Measurements from ENCODE around the gene PRR12.
A peak's percentile ranks its signal among the peaks of the same experiment; 100 is the strongest.

The PRR12 gene

DNA sequence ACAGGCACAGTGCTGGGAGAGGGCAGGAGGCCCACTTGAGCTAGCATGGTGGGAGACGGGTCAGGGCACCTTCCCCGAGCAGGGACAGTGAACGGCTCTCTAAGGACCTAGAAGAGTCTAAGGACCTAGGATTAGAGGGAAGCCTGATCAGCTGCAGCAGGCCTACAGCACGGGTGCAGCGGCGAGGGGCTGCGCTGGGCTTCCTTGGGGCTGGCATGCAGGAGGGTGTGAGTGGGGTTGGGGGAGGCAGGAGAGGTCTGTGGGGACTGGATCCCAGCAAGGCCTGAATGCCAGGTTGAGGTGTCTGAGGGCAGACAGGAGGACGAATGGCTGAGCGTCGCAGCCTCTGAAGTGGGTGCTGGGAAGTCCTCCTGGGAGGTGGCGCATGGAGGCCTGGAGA is 54.6 kb downstream of the PRR12 start:
- no peak for DNase-seq (ENCODE audit: low read depth in 2 of 2)

DNA sequence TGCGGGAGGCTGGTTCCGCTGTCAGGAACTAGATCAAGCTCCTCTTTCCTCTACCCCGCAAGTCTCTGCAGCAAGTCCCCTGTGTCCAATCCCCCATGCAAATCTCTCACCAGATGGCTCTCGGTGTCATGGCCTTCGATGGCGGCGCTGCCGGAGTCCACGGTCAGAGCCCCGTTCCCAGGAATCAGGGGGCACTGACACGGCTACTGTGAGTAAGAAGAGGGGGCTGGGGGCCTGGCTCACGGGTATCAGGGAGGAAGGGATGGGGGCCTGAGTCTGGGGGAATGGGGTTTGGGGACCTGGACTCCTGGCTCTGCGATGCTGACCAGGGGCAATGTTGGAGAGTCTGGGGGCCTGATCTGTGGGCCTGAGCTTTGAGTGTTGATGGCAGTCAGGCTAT is 55.0 kb downstream of the PRR12 start:
- DNase-seq (ENCODE audit: low read depth in 2 of 2): no peak

DNA sequence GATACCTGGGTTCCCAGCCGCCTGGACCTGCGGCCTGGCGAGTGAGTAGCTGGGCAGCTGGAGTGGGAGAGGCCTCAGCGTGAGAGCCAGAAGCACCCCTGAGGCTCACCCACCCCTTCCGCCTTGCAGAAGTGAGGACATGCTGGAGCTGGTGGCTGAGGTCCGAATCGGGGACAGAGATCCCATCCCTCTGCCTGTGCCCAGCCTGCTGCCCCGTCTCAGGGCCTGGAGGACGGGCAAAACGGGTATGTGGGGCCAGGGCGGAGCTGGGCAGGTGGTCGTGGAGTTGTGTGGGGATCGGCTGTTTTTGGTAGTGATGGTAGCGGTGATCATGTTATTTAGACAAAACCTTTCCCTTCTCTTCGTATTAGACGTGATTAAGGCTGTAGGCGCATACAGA is 55.6 kb downstream of the PRR12 start:
- no peak for DNase-seq (ENCODE audit: low read depth in 2 of 2)

DNA sequence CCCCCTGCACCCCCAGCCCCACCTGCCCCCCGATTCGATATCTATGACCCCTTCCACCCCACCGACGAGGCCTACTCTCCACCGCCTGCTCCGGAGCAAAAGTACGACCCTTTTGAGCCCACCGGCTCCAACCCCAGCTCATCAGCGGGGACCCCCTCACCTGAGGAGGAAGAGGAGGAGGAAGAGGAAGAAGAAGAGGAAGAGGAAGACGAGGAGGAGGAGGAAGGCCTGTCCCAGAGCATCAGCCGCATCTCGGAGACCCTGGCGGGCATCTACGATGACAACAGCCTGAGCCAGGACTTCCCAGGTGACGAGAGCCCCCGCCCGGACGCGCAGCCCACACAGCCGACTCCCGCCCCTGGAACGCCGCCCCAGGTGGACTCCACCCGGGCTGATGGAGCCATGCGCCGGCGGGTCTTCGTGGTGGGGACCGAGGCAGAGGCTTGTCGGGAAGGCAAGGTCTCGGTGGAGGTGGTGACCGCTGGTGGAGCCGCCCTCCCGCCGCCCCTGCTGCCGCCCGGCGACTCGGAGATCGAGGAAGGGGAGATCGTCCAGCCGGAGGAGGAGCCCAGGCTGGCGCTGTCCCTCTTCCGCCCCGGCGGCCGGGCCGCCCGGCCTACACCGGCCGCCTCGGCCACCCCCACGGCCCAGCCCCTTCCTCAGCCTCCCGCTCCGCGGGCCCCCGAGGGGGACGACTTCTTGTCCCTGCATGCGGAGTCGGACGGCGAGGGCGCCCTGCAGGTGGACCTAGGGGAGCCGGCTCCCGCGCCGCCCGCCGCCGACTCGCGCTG is 60.2 kb downstream of the PRR12 start:
- DNase-seq (ENCODE audit: low read depth in 2 of 2): no peak

DNA sequence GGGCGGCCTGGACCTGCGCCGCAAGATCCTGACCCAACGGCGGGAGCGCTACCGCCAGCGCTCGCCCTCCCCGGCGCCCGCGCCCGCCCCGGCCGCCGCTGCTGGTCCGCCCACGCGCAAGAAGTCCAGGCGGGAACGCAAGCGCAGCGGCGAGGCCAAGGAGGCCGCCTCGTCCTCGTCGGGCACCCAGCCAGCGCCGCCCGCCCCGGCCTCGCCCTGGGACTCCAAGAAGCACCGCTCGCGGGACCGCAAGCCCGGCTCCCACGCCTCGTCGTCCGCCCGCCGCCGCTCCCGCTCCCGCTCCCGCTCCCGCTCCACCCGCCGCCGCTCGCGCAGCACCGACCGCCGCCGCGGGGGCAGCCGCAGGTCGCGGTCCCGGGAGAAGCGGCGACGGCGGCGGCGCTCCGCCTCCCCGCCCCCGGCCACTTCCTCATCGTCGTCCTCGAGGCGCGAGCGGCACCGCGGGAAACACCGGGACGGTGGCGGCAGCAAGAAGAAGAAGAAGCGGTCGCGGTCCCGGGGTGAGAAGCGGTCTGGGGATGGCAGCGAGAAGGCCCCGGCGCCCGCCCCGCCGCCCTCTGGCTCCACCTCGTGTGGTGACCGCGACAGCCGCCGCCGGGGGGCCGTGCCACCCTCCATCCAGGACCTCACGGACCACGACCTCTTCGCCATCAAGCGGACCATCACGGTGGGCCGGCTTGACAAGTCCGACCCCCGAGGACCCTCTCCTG is 61.0 kb downstream of the PRR12 start:
- DNase-seq (ENCODE audit: low read depth in 2 of 2): no peak

DNA sequence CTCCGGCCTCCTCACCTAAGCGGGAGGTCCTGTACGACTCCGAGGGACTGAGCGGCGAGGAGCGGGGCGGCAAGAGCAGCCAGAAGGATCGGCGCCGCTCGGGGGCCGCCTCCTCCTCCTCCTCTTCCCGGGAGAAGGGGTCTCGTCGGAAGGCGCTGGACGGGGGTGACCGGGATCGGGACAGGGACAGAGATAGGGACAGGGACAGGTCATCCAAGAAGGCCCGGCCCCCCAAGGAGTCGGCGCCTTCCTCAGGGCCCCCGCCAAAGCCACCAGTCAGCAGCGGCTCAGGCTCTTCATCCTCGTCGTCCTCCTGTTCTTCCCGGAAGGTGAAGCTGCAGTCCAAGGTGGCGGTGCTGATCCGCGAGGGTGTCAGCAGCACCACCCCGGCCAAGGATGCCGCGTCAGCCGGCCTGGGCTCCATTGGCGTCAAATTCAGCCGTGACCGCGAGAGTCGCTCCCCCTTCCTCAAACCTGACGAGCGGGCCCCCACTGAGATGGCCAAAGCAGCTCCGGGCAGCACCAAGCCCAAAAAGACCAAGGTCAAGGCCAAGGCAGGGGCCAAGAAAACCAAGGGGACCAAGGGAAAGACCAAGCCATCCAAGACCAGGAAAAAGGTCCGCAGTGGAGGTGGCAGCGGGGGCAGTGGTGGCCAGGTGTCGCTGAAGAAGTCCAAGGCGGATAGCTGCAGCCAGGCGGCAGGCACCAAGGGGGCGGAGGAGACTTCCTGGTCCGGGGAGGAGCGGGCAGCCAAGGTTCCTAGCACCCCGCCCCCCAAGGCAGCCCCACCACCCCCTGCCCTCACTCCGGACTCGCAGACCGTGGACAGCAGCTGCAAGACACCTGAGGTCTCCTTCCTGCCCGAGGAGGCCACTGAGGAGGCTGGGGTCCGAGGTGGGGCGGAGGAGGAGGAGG is 61.8 kb downstream of the PRR12 start:
- no peak for DNase-seq (ENCODE audit: low read depth in 2 of 2)

DNA sequence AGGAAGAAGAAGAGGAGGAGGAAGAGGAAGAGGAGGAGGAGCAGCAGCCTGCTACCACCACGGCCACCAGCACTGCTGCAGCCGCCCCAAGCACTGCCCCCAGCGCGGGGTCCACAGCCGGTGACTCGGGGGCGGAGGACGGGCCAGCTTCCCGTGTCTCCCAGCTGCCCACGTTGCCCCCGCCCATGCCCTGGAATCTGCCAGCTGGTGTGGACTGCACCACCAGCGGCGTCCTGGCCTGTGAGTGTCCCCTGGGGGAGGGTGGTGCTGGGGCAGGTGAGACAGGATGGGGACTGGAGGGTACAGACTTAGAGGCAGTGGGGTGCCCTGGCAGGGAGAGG is 62.5 kb downstream of the PRR12 start:
- DNase-seq (ENCODE audit: low read depth in 2 of 2): no peak

DNA sequence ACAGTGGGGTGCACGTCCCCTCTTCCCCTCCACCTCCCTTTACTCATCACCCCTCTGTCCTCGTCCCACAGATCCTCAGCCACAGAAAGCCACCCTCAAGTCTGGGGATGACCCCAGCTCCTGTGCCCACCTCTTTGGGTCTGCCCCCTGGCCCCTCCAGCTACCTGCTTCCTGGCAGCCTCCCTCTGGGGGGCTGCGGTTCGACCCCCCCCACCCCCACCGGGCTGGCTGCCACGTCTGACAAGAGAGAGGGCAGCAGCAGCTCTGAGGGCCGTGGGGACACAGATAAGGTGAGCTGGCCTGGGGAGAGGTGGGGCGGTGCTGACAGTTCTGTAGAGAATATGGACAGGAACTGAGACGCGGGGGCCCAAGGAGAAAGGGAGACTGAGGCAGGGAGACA is 63.6 kb downstream of the PRR12 start:
- no peak for DNase-seq (ENCODE audit: low read depth in 2 of 2)

DNA sequence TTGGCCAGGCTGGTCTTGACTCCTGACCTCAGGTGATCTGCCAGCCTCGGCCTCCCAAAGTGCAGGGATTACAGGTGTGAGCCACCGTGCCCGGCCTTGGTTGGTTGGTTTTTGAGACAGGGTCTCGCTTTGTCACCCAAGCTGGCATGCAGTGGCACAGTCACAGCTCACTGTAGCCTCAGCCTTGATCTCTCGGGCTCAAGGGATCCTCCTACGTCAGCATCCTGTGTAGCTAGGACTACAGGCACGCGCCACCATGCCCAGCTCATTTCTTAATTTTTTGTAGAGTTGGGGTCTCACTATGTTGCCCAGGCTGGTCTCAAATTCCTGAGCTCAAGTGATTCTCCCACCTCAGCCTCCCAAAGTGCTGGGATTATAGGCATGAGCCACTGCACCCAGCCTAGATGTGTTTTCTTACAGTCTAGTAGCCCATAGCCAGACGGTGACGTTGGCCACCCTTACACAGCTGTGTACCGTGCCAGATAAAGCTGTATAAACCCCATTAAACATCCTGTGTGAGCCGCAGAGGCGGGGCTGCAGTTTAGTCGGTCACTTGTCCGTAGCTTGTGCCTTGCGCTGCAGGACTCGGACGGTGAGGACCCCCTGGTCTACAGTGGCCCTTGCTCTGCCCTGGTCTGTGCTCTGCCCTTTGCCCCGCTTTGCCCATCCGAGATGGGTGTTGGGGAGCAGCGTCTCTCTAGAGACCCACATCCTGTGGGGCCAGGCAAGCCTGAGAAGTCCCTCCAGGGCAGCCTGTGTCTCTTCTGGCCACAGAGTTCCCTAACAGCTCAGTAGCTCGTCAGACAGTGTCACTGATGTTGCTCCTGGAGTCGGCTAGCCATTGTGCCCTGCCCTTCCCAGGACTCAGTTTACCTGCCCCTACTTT is 64.8 kb downstream of the PRR12 start:
- DNase-seq (ENCODE audit: low read depth in 2 of 2): no peak

DNA sequence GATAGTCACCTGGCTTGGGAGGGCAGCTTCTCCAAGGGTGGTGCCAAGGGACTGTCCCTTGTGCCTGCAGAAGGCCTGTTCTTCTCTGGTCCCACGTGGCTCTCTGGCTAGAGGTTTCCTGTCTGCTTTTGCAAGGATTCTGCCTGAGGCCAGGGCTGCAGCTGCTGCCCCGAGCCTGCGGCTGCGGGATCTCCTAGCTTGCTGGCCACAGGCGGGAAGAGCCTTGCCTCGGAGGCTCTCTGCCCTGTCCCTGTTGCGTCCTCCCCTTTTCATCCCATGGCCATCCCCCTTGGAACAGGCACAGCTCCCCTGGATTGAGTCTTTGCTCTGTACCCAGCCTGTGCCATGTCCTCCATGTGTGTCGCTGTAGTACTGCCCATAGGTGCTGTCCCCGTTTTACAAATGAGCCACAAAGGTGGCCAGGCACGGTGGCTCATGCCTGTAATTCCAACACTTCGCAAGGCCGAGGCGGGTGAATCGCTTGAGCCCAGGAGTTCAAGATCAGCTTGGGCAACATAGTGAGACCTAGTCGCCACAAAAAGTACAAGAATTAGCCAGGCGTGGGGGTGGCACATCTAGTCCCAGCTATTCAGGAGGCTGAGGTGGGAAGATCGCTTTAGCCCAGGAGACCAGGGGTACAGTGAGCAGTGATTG is 65.6 kb downstream of the PRR12 start:
- DNase-seq (ENCODE audit: low read depth in 2 of 2): no peak

DNA sequence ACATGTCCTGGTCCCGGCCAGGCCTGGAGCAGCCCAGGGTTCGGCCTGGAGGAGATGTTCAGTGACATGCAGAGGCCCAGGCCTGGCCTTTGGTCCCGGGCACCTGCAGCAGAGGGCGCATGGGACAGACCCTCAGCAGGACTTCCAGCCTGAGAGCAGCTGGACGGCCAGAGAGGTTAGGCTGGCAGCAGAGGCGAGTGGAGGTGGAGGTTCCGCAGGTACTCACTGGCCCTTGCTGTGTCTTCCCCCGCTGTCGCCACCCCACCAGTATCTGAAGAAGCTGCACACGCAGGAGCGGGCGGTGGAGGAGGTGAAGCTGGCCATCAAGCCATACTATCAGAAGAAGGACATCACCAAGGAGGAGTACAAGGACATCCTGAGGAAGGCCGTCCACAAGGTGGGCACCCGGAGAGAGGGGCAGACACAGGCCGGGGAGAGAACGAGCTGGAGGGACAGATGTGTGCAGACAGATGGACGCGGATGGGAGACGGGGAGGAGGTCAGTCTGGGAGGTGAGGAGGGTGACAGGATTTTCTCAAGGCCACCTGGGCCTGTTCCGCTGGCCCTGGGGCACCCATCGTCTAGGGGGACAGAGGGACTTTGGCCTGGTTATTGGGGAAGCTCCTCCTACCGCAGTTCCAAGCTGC is 66.6 kb downstream of the PRR12 start:
- DNase-seq (ENCODE audit: low read depth in 2 of 2): no peak

DNA sequence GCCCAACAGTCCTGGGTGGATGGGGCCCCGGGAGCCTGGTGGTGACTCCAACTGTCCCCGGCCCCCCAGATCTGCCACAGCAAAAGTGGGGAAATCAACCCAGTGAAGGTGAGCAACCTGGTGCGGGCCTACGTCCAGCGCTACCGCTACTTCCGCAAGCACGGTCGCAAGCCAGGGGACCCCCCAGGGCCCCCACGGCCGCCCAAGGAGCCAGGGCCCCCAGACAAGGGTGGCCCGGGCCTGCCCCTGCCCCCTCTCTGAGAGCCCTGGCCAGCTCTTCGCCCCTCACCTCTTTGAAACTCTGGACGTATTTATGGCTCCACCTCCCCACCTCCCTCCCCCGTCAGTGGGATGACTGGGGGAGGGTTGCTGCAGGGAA is 67.1 kb downstream of the PRR12 start:
- no peak for DNase-seq (ENCODE audit: low read depth in 2 of 2)

DNA sequence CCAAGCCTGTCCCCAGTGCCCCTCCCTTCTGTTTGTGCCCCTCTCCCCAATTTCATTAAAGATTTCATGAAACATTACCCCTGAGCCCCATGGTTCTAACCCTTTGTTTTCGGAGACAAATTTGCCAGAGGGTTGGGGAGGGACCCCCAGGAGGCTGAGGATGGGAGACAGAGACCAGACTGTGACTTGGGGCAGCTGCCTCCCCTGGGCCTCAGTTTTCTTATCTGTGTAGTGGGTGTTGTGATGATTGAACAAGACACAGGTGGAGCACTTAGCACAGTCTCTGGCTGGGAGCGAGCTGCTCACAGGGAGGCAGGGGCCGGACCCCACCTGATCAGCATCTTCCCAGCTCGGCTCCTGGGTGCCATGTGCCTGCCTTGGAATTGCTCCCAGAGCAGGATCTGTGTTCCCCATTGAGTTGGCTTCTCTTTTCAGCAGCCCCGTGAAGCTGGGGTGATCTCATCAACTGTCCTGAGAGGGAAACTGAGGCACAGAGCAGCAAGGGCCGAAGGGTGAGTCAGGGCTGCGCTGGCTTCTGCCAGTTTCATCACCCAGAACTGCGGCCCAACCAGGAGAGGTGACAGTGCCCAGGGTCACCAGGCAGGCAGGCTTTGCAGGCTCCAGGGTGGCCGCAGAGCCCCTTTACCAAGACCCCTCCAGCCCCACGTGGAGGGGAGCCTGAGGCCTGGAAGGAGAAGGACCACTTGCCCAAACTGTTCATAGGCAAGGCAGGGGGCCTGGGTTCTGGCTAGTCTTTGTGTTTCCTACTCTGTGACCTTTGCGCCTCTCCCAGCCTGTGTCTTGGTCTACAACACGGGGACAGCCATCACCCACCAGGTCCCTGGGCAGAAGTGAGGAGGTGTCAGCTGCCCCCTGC is 67.8 kb downstream of the PRR12 start:
- no peak for DNase-seq (ENCODE audit: low read depth in 2 of 2)

DNA sequence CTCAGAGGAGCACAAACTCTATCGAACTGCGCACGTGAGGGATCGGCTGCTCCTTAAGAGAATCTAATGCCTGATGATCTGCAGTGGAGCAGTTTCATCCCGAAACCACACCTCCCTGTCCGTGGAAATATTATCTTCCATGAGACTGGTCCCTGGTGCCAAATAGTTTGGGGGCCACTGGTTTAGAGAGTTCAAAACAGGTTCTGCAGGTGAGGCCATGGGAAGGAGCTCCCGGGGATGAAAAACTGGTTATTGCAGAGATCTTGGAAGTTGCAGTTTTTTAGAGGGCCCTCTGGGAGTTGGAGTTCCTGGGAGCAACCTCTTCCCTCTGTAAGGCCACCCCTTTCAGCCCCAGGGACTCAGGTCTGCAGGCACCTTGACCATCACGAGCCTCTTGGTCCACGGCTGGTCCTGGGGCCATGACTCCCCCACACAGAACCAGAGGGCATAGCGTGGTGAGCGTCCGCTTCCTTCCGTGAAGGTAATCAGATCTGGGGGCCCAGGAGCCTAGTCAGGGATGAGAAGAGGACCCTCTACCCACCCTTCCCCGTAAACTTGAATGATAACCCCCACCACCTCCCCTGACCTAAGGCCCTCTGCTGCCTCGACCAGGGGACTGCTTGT is 69.5 kb downstream of the PRR12 start:
- no peak for DNase-seq (ENCODE audit: low read depth in 2 of 2)

DNA sequence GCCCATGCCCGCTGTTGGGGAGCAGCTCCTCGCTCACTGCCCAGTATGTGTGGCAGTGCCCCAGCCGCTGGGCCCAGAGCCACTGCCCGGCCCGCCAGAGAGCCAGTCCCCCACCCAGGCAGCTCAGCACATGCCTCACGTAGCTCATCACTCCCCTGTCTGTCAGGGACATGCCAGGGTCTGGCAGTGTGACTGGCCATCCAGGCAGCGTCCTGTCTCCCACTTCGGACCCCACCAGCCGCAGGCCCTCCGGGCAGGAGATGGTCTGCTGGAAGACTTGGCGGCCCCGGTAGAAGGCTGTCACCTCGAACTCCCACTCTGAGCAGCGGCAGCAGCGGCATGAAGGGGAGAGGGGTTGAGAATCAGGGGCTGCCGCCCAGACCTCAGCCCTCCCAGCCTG is 71.0 kb downstream of the PRR12 start:
- no peak for DNase-seq (ENCODE audit: low read depth in 2 of 2)

DNA sequence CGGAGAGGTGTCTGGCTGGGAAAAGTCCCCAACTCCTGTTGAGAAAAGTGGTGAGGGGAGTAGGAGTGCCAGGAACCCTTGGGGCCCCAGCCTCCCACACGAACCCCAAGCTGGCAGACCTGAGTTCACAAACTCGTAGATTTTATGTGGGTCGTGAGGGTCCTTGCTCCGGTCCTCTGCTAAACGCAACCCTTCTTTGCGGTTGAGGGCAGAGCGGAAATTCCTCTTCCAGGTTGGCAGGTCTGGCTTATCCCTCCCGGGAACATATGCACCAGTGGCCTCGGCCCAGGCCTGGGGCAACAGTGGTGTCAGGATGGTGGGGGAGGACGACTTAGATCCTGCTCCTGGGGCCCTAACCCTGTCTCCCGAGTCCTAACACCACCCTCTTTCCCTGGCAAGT is 72.2 kb downstream of the PRR12 start:
- DNase-seq (ENCODE audit: low read depth in 2 of 2): no peak

DNA sequence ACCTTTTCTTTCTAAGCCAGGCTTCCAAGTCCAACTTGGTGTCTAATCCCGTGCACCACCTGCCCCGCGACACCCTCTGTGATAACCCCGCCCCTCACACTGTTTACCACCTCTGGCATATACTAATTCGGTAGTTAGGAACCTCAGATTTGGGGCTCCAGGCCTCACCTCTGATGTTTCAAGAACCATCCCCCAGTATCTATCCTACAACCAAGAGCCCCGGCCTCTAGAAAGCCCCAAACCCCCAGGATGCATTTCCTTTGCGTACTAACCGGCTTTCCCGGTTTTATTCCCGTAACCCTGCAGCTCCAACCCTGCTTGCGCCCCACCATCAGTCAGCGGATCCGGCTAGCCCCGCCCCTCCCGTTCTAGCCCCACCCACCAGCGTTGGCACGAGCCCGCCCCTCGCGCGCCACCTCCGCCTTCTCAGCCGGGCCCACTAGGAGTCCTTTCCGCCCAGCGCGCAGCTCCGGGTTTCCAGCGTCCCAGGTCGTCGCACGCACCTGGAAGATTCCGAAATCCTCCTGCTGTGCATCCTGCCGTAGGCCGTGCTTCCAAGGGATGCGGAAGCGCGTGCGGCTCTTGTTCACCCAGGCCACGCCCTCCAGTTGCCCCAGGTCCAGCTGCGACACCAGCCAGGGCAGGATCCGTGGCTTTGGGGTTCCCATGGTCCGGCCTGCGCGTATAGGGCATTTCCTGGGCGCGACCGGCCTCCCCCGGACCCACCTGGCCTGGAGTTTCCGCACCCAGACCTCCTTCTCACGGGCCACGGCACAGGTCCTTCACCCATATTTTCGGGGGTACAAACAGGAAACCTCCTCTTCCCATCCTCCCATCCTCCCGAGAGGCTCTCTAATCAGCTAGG is 73.4 kb downstream of the PRR12 start:
- DNase-seq (ENCODE audit: low read depth in 2 of 2): peak; percentile 82 to 83

DNA sequence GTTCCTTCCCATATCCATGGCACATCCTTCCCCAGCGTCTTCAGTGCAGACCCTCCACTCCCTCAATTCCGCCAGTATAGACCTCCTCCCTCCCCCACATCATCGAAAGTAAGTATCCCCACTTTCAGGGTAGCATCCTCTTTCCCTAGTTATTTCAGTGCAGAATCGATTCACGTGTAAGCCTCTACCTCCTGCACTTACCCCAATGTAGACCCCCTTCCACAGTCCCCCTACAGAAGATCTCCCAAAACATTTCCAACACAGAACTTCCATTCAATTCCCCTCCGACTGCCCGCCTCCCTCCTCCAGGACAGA is 74.0 kb downstream of the PRR12 start:
- DNase-seq (ENCODE audit: low read depth in 2 of 2): no peak
